ENCODE data around the gene TRDMT1. TPM values are rescaled to one million over a fixed set of nuclear protein-coding genes. Genes with fewer than 3 reads are reported as not detected.
A peak's percentile ranks its signal among the peaks of the same experiment; 100 is the strongest.

The TRDMT1 gene
- total RNA-seq, 1 donor from 2014 or later = 35.6 TPM

- H3K27ac ChIP-seq = no peak overlapping the region
- no peak overlapping the region for H3K4me3 ChIP-seq
- no peaks in the 10 kb centered on the region for H3K27me3 Mint-ChIP-seq (ENCODE audit: insufficient read depth, low read depth)
Measured at GRCh38 chr10:17195083-17195482, 6.4 kb downstream of the TRDMT1 start.

GRCh38 chr10:17190602-17191001 is 10.9 kb downstream of the TRDMT1 start:
- DNase-seq (ENCODE audit: low spot score) = no peak
- H3K9me3 Mint-ChIP-seq = peaks cover 19% of the 10 kb centered on the region
- Histone ChIP-seq H3K27ac (no peak overlapping the region), H3K9ac (no peak overlapping the region), H3K4me1 (peaks cover 21% of the 10 kb centered on the region), H3K9me3 (ENCODE audit: low read depth) (no peaks in the 10 kb centered on the region), H3K4me2 (no peak overlapping the region), H3K4me3 (no peak overlapping the region), H3K27me3 (no peaks in the 10 kb centered on the region), H4K20me1 (ENCODE audit: low read depth) (no peaks in the 10 kb centered on the region), H3F3A (ENCODE audit: low read depth) (peaks cover 4% of the 10 kb centered on the region), H3K79me2 (ENCODE audit: low read depth) (peaks cover 73% of the 10 kb centered on the region), H3K36me3 (no peaks in the 10 kb centered on the region), H2AFZ (replicated peaks) (no peak overlapping the region)
- no peak overlapping the region for H3K4me3 Mint-ChIP-seq
- H3K4me1 Mint-ChIP-seq = peaks cover 11% of the 10 kb centered on the region
- H3K27ac Mint-ChIP-seq = peak overlapping the region; percentile 16
- no peak for TF ChIP-seq EZH2 (IDR thresholded peaks at IDR 0.05)
- no peak for TF ChIP-seq EZH2phosphoT487 (IDR thresholded peaks at IDR 0.05)
- TF ChIP-seq CTCF (IDR thresholded peaks at IDR 0.05) = no peak
- peaks cover 16% of the 10 kb centered on the region for H3K36me3 Mint-ChIP-seq
- H3K27me3 Mint-ChIP-seq (ENCODE audit: insufficient read depth, low read depth) = no peaks in the 10 kb centered on the region

More at GRCh38 chr10:17195083-17195482, 6.4 kb downstream of the TRDMT1 start:
- H3F3A ChIP-seq (ENCODE audit: low read depth) = peaks cover 3% of the 10 kb centered on the region
- H3K9ac ChIP-seq = no peak overlapping the region
- H3K36me3 ChIP-seq = no peaks in the 10 kb centered on the region
- peaks cover 18% of the 10 kb centered on the region for H3K36me3 Mint-ChIP-seq
- H3K9me3 ChIP-seq (ENCODE audit: low read depth) = no peaks in the 10 kb centered on the region
- H2AFZ ChIP-seq (replicated peaks) = no peak overlapping the region
- peaks cover 92% of the 10 kb centered on the region for H3K79me2 ChIP-seq (ENCODE audit: low read depth)
- H3K9me3 Mint-ChIP-seq = peaks cover 21% of the 10 kb centered on the region
- H3K27me3 ChIP-seq = no peaks in the 10 kb centered on the region
- H3K4me1 ChIP-seq = peaks cover 25% of the 10 kb centered on the region
- no peaks in the 10 kb centered on the region for H4K20me1 ChIP-seq (ENCODE audit: low read depth)
- TF ChIP-seq EZH2 (IDR thresholded peaks at IDR 0.05) = no peak
- no peak for TF ChIP-seq EZH2phosphoT487 (IDR thresholded peaks at IDR 0.05)
- no peak for TF ChIP-seq CTCF (IDR thresholded peaks at IDR 0.05)
- no peak overlapping the region for H3K4me2 ChIP-seq
- H3K4me3 Mint-ChIP-seq = no peak overlapping the region
- H3K4me1 Mint-ChIP-seq = peaks cover 23% of the 10 kb centered on the region
- DNase-seq (ENCODE audit: low spot score) = no peak
- H3K27ac Mint-ChIP-seq = no peak overlapping the region

- Histone ChIP-seq H3K4me2 (no peak overlapping the region), H3K36me3 (no peaks in the 10 kb centered on the region), H3K27me3 (no peaks in the 10 kb centered on the region), H3F3A (ENCODE audit: low read depth) (peaks cover 4% of the 10 kb centered on the region), H4K20me1 (ENCODE audit: low read depth) (no peaks in the 10 kb centered on the region), H2AFZ (replicated peaks) (no peak overlapping the region), H3K9ac (no peak overlapping the region), H3K4me3 (no peak overlapping the region), H3K4me1 (peaks cover 21% of the 10 kb centered on the region), H3K9me3 (ENCODE audit: low read depth) (no peaks in the 10 kb centered on the region), H3K79me2 (ENCODE audit: low read depth) (peaks cover 58% of the 10 kb centered on the region), H3K27ac (no peak overlapping the region)
- TF ChIP-seq EZH2phosphoT487 (IDR thresholded peaks at IDR 0.05) (no peak), CTCF (IDR thresholded peaks at IDR 0.05) (no peak), EZH2 (IDR thresholded peaks at IDR 0.05) (no peak)
- Mint-ChIP-seq H3K36me3 (peaks cover 8% of the 10 kb centered on the region), H3K4me1 (peaks cover 11% of the 10 kb centered on the region), H3K4me3 (no peak overlapping the region), H3K27me3 (ENCODE audit: insufficient read depth, low read depth) (no peaks in the 10 kb centered on the region), H3K9me3 (peaks cover 6% of the 10 kb centered on the region), H3K27ac (no peak overlapping the region)
- DNase-seq (ENCODE audit: low spot score) = no peak
Measured at GRCh38 chr10:17188644-17189172, 12.8 kb downstream of the TRDMT1 start.

Measured in neural progenitor cell (in vitro differentiated cells).